Ascending aorta (tissue), 2 donors: ENCODE measurements around the gene OR10W1. TPM values are rescaled to one million over a fixed set of nuclear protein-coding genes. Genes with fewer than 3 reads are reported as not detected.

Experiments used
- DNase-seq, 2 donors: peaks; one replicate each; pipeline ENCODE4 v3.0.0-alpha.2; 2019; ENCODE audit warnings: low spot score in 2 of 2
- H3K27ac ChIP-seq, 2 donors: fragments of 200-600 bp; sonication (generic); one replicate each; pipeline ENCODE4 v1.5.1; 2016 to 2017; ENCODE audit warnings: mild to moderate bottlenecking in 1 of 2
- H3K27me3 ChIP-seq: fragments of 200-600 bp; sonication (generic); one replicate; pipeline ENCODE4 v1.5.1; 2017
- H3K36me3 ChIP-seq, 2 donors: fragments of 200-600 bp; sonication (generic); one replicate each; pipeline ENCODE4 v1.5.1; 2016
- H3K4me1 ChIP-seq, 2 donors: fragments of 200-600 bp; sonication (generic); one replicate each; pipeline ENCODE4 v1.5.1; 2016 to 2017; ENCODE audit warnings: mild to moderate bottlenecking in 1 of 2
- H3K4me3 ChIP-seq, 2 donors: fragments of 200-600 bp; sonication (generic); one replicate each; pipeline ENCODE4 v1.5.1; 2016 to 2017; ENCODE audit warnings: mild to moderate bottlenecking in 1 of 2
- H3K9me3 ChIP-seq, 2 donors: fragments of 200-600 bp; sonication (generic); one replicate each; pipeline ENCODE4 v1.5.1; 2016
- intact Hi-C: fragments of 100-400 bp; cut with DNase I; formaldehyde crosslinking; loops from one replicate; pipeline ENCODE4 v1.15.1; 2023
- total RNA-seq: library from RNA; depleted of rRNA; stranded (reverse); fragments of >200 nt; gene quantifications from one replicate; pipeline ENCODE4 v1.1.0, GENCODE V29; 2016
- TF ChIP-seq, protein P1 (sequence below), 3 experiments: fragments of 200-600 bp in 2 of 3; fragments of 450-650 bp in 1 of 3; sonication (generic) in 2 of 3; IDR thresholded peaks; one replicate each; pipeline ENCODE4 v1.5.1; 2016 to 2019; ENCODE audit warnings: antibody characterized with exemption in 3 of 3, mild to moderate bottlenecking in 1 of 3, moderate library complexity in 1 of 3

Gene OR10W1
- total RNA-seq, 1 donor from 2014 or later: not detected

DNA sequence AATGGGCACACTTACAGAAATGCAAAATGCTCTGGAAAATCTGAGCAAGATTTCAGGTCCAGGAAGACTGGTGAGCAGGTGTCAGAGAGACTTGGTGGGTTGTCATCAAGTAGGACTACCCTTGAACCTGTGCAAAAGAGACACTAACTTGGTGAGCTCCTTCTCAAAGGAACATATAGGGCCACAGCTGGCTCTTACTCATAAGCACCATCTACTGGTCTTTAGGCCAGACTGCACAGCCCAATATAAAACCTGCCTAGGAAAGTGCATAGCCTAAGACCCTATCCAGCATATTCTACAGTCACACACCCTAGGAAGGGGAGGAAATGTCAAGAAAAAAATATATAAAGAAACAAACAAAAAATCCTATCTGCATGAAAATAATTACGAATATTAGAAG, 18.2 kb upstream of the OR10W1 start:
- Histone ChIP-seq H3K4me1 (no peaks in the 10 kb centered on the region), H3K36me3 (no peaks in the 10 kb centered on the region), H3K27me3 (no peaks in the 10 kb centered on the region), H3K4me3 (no peak overlapping the region), H3K27ac (no peak overlapping the region), H3K9me3 (no peaks in the 10 kb centered on the region)
- intact Hi-C loops: no loop called here
- TF ChIP-seq, protein P1, sequence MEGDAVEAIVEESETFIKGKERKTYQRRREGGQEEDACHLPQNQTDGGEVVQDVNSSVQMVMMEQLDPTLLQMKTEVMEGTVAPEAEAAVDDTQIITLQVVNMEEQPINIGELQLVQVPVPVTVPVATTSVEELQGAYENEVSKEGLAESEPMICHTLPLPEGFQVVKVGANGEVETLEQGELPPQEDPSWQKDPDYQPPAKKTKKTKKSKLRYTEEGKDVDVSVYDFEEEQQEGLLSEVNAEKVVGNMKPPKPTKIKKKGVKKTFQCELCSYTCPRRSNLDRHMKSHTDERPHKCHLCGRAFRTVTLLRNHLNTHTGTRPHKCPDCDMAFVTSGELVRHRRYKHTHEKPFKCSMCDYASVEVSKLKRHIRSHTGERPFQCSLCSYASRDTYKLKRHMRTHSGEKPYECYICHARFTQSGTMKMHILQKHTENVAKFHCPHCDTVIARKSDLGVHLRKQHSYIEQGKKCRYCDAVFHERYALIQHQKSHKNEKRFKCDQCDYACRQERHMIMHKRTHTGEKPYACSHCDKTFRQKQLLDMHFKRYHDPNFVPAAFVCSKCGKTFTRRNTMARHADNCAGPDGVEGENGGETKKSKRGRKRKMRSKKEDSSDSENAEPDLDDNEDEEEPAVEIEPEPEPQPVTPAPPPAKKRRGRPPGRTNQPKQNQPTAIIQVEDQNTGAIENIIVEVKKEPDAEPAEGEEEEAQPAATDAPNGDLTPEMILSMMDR (IDR thresholded peaks at IDR 0.05): peak in 1 of 3 experiments; percentile 23
- no peak for DNase-seq

DNA sequence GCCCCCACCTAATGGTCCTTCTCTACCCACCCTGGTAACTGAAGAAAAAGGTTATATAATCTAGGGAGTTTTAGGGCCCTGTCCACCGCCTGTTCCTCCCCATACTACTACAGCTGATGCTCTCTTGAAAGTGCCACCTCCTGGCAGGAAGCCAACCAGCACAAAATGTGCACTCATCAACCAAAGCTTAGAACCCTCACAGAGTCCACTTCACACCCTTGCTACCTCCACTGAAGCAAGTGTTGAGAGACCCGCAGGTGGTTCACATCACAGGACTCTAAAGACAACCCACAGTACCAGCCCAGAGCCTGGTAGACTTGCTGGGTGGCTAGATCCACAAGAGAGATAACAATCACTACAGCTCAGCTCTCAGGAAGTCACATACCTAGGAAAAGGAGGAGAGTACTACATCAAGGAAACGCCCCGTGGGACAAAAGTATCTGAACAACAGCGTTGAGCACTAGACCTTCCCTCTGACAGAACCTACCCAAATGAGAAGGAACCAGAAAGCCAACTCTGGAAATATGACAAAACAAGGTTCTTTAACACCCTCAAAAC, 17.5 kb upstream of the OR10W1 start:
- intact Hi-C loops: no loop called here

DNA sequence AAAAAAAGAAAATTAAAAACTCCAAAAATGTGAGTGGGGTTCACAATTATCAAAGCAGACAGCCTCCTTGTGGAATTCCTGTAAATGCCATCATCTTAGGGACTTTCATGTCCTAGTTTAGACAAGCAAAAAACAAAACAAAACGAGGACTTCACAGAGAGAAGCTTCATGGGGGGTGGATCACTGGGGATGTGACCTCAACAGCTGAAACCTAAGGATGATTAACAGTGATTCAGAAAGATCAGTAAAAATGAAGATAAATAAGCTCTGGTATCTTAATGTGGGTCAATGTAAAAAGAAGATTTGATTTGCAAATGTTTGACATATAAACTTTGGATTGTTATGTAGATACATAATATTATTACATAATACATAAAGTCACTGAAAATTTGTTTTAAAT, 8.1 kb upstream of the OR10W1 start:
- intact Hi-C loops: no loop called here
- no peak overlapping the region for H3K4me3 ChIP-seq
- H3K36me3 ChIP-seq: no peaks in the 10 kb centered on the region
- TF ChIP-seq, protein P1 (IDR thresholded peaks at IDR 0.05): no peak
- DNase-seq: no peak
- H3K27me3 ChIP-seq: no peaks in the 10 kb centered on the region
- H3K4me1 ChIP-seq: no peaks in the 10 kb centered on the region
- no peaks in the 10 kb centered on the region for H3K9me3 ChIP-seq
- H3K27ac ChIP-seq: no peak overlapping the region

More for the DNA sequence above, 17.5 kb upstream of the OR10W1 start:
- Histone ChIP-seq H3K4me1 (no peaks in the 10 kb centered on the region), H3K4me3 (no peak overlapping the region), H3K27ac (no peak overlapping the region), H3K36me3 (no peaks in the 10 kb centered on the region), H3K27me3 (no peaks in the 10 kb centered on the region), H3K9me3 (no peaks in the 10 kb centered on the region)
- TF ChIP-seq, protein P1 (IDR thresholded peaks at IDR 0.05): no peak
- DNase-seq: no peak

DNA sequence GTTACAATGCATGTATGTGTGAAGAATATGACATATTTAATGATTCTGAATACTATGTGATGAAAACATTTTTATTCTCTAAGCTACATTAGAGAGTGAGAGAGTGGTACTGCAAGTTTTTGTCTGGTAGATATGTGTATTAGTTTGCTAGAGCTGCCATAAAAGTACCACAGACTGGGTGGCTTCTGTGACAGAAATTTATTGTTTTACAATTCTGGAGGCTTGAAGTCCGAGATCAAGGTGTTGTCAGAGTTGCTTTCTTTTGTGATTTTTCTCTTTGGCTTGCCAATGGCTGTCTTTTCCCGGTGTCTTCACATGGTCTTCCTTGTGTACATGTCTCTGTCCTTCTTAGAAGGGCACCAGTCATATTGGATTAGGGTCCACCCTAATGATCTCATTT, 6.9 kb upstream of the OR10W1 start:
- TF ChIP-seq, protein P1 (IDR thresholded peaks at IDR 0.05): no peak
- no peaks in the 10 kb centered on the region for H3K27me3 ChIP-seq
- no peaks in the 10 kb centered on the region for H3K36me3 ChIP-seq
- no peak overlapping the region for H3K27ac ChIP-seq
- no peak overlapping the region for H3K4me3 ChIP-seq
- intact Hi-C loops: no loop called here
- no peaks in the 10 kb centered on the region for H3K4me1 ChIP-seq
- no peaks in the 10 kb centered on the region for H3K9me3 ChIP-seq
- DNase-seq: no peak

DNA sequence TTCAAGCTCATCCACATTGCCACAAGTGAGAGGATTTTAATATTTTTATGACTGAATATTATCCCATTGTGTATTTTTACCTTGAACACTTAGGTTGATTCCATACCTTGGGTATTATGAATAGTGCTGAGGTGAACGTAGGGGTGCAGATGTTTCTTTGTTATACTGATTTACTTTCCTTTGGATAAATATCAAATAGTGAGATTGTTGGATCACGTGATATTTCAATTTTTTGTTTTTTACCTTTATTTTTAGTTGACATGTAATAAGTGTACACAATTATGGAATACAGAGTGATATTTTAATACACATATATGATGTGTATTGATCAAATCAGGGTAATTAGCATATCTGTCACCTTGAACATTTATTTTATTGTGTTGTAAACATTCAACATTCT, 8.1 kb downstream of the OR10W1 start:
- intact Hi-C loops: no loop called here
- no peak for DNase-seq
- no peaks in the 10 kb centered on the region for H3K4me1 ChIP-seq
- no peak overlapping the region for H3K27ac ChIP-seq
- TF ChIP-seq, protein P1 (IDR thresholded peaks at IDR 0.05): no peak
- H3K27me3 ChIP-seq: no peaks in the 10 kb centered on the region
- no peak overlapping the region for H3K4me3 ChIP-seq
- H3K9me3 ChIP-seq: peaks cover 0 to 7% of the 10 kb centered on the region in 2 donors
- H3K36me3 ChIP-seq: no peaks in the 10 kb centered on the region

DNA sequence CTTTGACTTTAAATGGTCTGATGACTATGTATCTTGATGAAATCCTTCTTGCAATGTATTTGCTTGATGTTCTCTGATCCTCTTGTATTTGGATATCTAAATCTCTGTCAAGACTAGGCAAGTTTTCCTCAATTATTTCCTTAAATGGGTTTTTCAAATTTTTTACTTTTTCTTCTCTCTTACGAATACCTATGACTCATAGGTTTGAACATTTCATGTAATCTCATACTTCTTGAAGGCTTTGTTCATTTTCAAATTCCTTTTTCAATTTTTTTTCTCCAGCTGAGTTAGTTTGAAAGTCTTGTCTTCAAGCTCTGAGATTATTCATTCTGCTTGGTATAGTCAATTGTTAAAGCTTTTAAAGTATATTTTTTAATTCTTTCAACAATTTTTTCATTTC, 13.1 kb downstream of the OR10W1 start:
- Histone ChIP-seq H3K27ac (no peak overlapping the region), H3K4me3 (no peak overlapping the region), H3K4me1 (no peaks in the 10 kb centered on the region), H3K36me3 (no peaks in the 10 kb centered on the region), H3K27me3 (no peaks in the 10 kb centered on the region), H3K9me3 (peaks cover 0 to 20% of the 10 kb centered on the region in 2 donors)
- TF ChIP-seq, protein P1 (IDR thresholded peaks at IDR 0.05): no peak
- DNase-seq: no peak
- intact Hi-C loops: no loop called here
